Measurements from ENCODE around the gene CLCN3.

CLCN3 gene

GRCh38 chr4:169626331-169627282, 6.2 kb downstream of the CLCN3 start:
- Histone ChIP-seq H3K79me2 (ENCODE audit: insufficient read depth, low read length) (peaks cover 82% of the 10 kb centered on the region), H3K4me3 (ENCODE audit: low read depth, low read length, poor library complexity, severe bottlenecking) (no peak overlapping the region), H3K4me2 (ENCODE audit: low read length) (no peak overlapping the region), H3K9me2 (ENCODE audit: low read depth, low read length) (no peaks in the 10 kb centered on the region), H3K9ac (ENCODE audit: low read length) (no peak overlapping the region), H2AFZ (ENCODE audit: low read length) (no peak overlapping the region), H3K27ac (ENCODE audit: low read depth, low read length, poor library complexity, severe bottlenecking) (no peak overlapping the region), H4K20me1 (ENCODE audit: insufficient read depth, low read length) (no peaks in the 10 kb centered on the region), H3K4me1 (ENCODE audit: insufficient read depth, low read length, severe bottlenecking) (peaks cover 38% of the 10 kb centered on the region), H3K36me3 (ENCODE audit: insufficient read depth, low read length) (peaks cover 27% of the 10 kb centered on the region), H3K27me3 (ENCODE audit: insufficient read depth, low read length) (no peaks in the 10 kb centered on the region), H3F3A (ENCODE audit: insufficient read depth, low read length) (no peaks in the 10 kb centered on the region), H3K9me3 (ENCODE audit: low read length) (no peaks in the 10 kb centered on the region)
- TF ChIP-seq, protein P1, sequence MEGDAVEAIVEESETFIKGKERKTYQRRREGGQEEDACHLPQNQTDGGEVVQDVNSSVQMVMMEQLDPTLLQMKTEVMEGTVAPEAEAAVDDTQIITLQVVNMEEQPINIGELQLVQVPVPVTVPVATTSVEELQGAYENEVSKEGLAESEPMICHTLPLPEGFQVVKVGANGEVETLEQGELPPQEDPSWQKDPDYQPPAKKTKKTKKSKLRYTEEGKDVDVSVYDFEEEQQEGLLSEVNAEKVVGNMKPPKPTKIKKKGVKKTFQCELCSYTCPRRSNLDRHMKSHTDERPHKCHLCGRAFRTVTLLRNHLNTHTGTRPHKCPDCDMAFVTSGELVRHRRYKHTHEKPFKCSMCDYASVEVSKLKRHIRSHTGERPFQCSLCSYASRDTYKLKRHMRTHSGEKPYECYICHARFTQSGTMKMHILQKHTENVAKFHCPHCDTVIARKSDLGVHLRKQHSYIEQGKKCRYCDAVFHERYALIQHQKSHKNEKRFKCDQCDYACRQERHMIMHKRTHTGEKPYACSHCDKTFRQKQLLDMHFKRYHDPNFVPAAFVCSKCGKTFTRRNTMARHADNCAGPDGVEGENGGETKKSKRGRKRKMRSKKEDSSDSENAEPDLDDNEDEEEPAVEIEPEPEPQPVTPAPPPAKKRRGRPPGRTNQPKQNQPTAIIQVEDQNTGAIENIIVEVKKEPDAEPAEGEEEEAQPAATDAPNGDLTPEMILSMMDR (IDR thresholded peaks at IDR 0.05; ENCODE audit: low read length), result no peak

DNA sequence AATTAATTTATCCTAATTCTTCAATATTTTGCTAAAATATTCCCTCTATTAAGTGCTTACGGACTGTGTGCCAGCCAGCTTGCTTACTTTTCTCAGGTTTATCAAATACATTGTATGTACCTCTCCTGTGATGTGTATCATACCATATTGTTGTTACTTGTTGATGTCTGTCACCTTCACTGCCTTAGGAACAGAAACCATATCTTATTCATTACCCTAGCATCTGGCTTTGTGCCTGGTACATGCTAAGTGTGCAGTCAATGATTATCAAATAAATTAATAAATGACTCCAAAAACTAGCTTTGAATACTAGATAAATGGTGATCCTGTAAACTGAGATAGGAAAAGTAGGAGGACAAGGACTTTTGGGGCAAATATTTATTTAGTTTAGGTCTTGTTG, 6.9 kb downstream of the CLCN3 start:
- Histone ChIP-seq H3K4me1 (ENCODE audit: insufficient read depth, low read length, severe bottlenecking) (peaks cover 32% of the 10 kb centered on the region), H3K4me3 (ENCODE audit: low read depth, low read length, poor library complexity, severe bottlenecking) (no peak overlapping the region), H3K9me3 (ENCODE audit: low read length) (no peaks in the 10 kb centered on the region), H3K9me2 (ENCODE audit: low read depth, low read length) (no peaks in the 10 kb centered on the region), H3K36me3 (ENCODE audit: insufficient read depth, low read length) (peaks cover 32% of the 10 kb centered on the region), H3K79me2 (ENCODE audit: insufficient read depth, low read length) (peaks cover 75% of the 10 kb centered on the region), H4K20me1 (ENCODE audit: insufficient read depth, low read length) (no peaks in the 10 kb centered on the region), H3F3A (ENCODE audit: insufficient read depth, low read length) (no peaks in the 10 kb centered on the region), H3K9ac (ENCODE audit: low read length) (no peak overlapping the region), H3K27ac (ENCODE audit: low read depth, low read length, poor library complexity, severe bottlenecking) (no peak overlapping the region), H2AFZ (ENCODE audit: low read length) (no peak overlapping the region), H3K27me3 (ENCODE audit: insufficient read depth, low read length) (no peaks in the 10 kb centered on the region), H3K4me2 (ENCODE audit: low read length) (no peak overlapping the region)
- TF ChIP-seq, protein P1 (IDR thresholded peaks at IDR 0.05; ENCODE audit: low read length), result no peak
- no peak for TF ChIP-seq EZH2 (IDR thresholded peaks at IDR 0.05; ENCODE audit: borderline replicate concordance, low read length)

DNA sequence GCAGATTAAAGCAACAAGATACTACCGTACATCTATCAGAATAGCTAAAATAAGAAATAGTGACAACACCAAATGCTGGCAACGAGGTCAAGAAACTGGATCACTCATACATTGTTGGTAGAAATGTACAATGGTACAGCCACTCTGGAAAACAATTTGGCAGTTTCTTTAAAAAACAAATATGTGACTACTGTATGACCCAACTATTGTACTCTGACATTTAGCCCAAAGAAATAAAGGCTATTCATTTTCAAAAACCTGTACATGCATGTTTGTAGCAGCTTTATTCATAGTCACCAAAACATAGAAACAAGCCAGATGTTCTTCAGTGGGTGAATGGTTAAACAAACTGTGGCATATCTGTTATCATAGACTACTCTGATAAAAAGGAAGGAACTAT, 8.2 kb downstream of the CLCN3 start:
- Histone ChIP-seq H3K9me2 (ENCODE audit: low read depth, low read length) (no peaks in the 10 kb centered on the region), H3K9ac (ENCODE audit: low read length) (no peak overlapping the region), H4K20me1 (ENCODE audit: insufficient read depth, low read length) (no peaks in the 10 kb centered on the region), H3K27ac (ENCODE audit: low read depth, low read length, poor library complexity, severe bottlenecking) (no peak overlapping the region), H3F3A (ENCODE audit: insufficient read depth, low read length) (no peaks in the 10 kb centered on the region), H3K36me3 (ENCODE audit: insufficient read depth, low read length) (peaks cover 32% of the 10 kb centered on the region), H3K79me2 (ENCODE audit: insufficient read depth, low read length) (peaks cover 72% of the 10 kb centered on the region), H3K4me3 (ENCODE audit: low read depth, low read length, poor library complexity, severe bottlenecking) (no peak overlapping the region), H3K9me3 (ENCODE audit: low read length) (no peaks in the 10 kb centered on the region), H3K4me2 (ENCODE audit: low read length) (no peak overlapping the region), H3K4me1 (ENCODE audit: insufficient read depth, low read length, severe bottlenecking) (peaks cover 19% of the 10 kb centered on the region), H2AFZ (ENCODE audit: low read length) (no peak overlapping the region), H3K27me3 (ENCODE audit: insufficient read depth, low read length) (no peaks in the 10 kb centered on the region)
- TF ChIP-seq EZH2 (IDR thresholded peaks at IDR 0.05; ENCODE audit: borderline replicate concordance, low read length), result no peak
- TF ChIP-seq, protein P1 (IDR thresholded peaks at IDR 0.05; ENCODE audit: low read length), result no peak
